ENCODE results near the gene ARHGEF33.

Gene ARHGEF33

GRCh38 chr2:38889575-38889974 lies at the start of gene ARHGEF33:
Gene ARHGEF33, plus strand, starts transcription at chr2:38889875. Its CDS starts 29,573 bp downstream, at chr2:38919448.
- no peak for DNase-seq (ENCODE audit: low spot score)

- DNase-seq (ENCODE audit: low spot score), result no peak
These were observed 39.6 kb upstream of the ARHGEF33 start for GRCh38 chr2:38850045-38850444.

GRCh38 chr2:38856165-38856564 lies 33.5 kb upstream of the ARHGEF33 start:
- DNase-seq (ENCODE audit: low spot score), result peak; percentile 23

GRCh38 chr2:38862476-38862875 lies 27.2 kb upstream of the ARHGEF33 start:
- DNase-seq (ENCODE audit: low spot score), result no peak

- no peak for DNase-seq (ENCODE audit: low spot score)
These were observed 26.5 kb upstream of the ARHGEF33 start for GRCh38 chr2:38863061-38863695.

- DNase-seq (ENCODE audit: low spot score), result peak; percentile 16
These were observed 22.8 kb upstream of the ARHGEF33 start for GRCh38 chr2:38866773-38867443.

- no peak for DNase-seq (ENCODE audit: low spot score)
These were observed 18.2 kb upstream of the ARHGEF33 start for GRCh38 chr2:38871432-38871831.

GRCh38 chr2:38873763-38874162 lies 15.9 kb upstream of the ARHGEF33 start:
- DNase-seq (ENCODE audit: low spot score), result no peak

- DNase-seq (ENCODE audit: low spot score), result peak; percentile 35
These were observed 14.5 kb upstream of the ARHGEF33 start for GRCh38 chr2:38875227-38875575.

- peak; percentile 90 for DNase-seq (ENCODE audit: low spot score)
These were observed 13.9 kb upstream of the ARHGEF33 start, which contains the start of the genes DHX57 and MORN2 for GRCh38 chr2:38875576-38876367. Gene DHX57, minus strand, starts transcription at chr2:38875934. Its CDS starts 7,529 bp downstream, at chr2:38868405. Gene MORN2, plus strand, starts transcription at chr2:38875976.

- peak; percentile 9 for DNase-seq (ENCODE audit: low spot score)
These were observed 13.3 kb upstream of the ARHGEF33 start for GRCh38 chr2:38876407-38876806.

GRCh38 chr2:38886063-38886462 lies 3.6 kb upstream of the ARHGEF33 start:
- no peak for DNase-seq (ENCODE audit: low spot score)

- no peak for DNase-seq (ENCODE audit: low spot score)
These were observed 2.3 kb upstream of the ARHGEF33 start for GRCh38 chr2:38887347-38887746.

GRCh38 chr2:38887902-38888554 lies 1.6 kb upstream of the ARHGEF33 start:
- no peak for DNase-seq (ENCODE audit: low spot score)

GRCh38 chr2:38889045-38889444 lies 630 bp upstream of the ARHGEF33 start:
- DNase-seq (ENCODE audit: low spot score), result no peak

- no peak for DNase-seq (ENCODE audit: low spot score)
These were observed 3.1 kb downstream of the ARHGEF33 start for GRCh38 chr2:38892819-38893218.

- peak; percentile 63 for DNase-seq (ENCODE audit: low spot score)
These were observed 8.6 kb downstream of the ARHGEF33 start for GRCh38 chr2:38898256-38898655.

GRCh38 chr2:38900726-38901125 lies 11.1 kb downstream of the ARHGEF33 start:
- DNase-seq (ENCODE audit: low spot score), result no peak

GRCh38 chr2:38905251-38905650 lies 15.6 kb downstream of the ARHGEF33 start:
- no peak for DNase-seq (ENCODE audit: low spot score)

- DNase-seq (ENCODE audit: low spot score), result no peak
These were observed 17.6 kb downstream of the ARHGEF33 start for GRCh38 chr2:38907242-38907641.

- no peak for DNase-seq (ENCODE audit: low spot score)
These were observed 18.3 kb downstream of the ARHGEF33 start for GRCh38 chr2:38907743-38908562.

Data from RKO (cell line).